Transverse colon (tissue), 3 donors: ENCODE results near the gene HSPA1A.

Experiments
- POLR2A ChIP-seq: fragments of 450-650 bp; IDR thresholded peaks from one replicate; pipeline ENCODE4 v1.6.1; 2016; ENCODE audit warnings: antibody characterized with exemption, mild to moderate bottlenecking, moderate library complexity
- TF ChIP-seq, protein P1 (sequence below), 5 experiments: fragments of 200-600 bp in 3 of 5; fragments of 450-650 bp in 2 of 5; sonication (generic) in 3 of 5; IDR thresholded peaks; 1 replicate in 2 of 5; 2 replicates in 3 of 5; pipeline ENCODE4 v1.5.1; 2016 to 2017; ENCODE audit warnings: antibody characterized with exemption in 5 of 5, inconsistent platforms in 3 of 5, mild to moderate bottlenecking in 2 of 5, moderate library complexity in 1 of 5

DNA sequence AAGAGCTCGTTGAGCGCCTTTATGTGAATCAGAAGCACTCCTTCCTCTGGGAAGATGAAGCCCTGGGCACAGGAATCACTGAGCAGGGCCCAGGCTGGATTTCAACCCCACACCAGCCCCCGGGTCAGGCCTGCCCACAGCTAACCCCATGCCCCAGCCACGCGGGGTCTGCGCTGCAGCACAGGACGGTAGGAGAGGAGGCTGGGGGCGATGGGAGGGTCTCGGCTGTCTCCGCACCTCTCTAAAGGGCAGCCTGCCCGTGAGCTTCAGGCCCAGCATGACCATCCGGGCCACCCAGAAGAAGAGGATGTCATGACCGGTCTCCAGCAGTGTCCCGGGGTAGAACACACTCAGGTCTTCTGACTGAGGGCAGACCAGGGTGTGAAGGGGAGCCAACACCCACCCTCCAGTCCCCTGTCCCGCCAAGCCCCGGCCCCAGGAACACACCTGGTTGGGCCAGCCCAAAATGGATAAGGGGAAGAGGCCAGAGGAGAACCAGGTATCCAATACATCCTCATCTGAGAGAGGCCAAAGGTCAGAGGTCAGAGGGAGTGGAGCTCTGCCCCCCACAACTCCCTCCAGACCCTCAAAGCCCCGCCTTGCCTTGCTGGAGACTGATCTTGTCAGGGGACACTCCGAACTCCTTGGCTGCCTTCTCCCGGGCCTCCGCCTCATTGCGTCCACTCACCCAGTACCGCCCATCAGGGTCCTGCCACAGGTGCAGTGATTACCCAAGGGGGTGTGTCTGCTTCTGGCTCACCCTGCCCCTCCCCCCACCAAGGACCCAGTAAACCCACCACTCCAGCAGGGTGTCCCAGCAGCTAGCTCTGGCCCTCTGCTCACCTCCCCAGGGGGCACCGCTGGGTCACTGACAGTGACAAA is 33.9 kb upstream of the HSPA1A start:
- TF ChIP-seq, protein P1, sequence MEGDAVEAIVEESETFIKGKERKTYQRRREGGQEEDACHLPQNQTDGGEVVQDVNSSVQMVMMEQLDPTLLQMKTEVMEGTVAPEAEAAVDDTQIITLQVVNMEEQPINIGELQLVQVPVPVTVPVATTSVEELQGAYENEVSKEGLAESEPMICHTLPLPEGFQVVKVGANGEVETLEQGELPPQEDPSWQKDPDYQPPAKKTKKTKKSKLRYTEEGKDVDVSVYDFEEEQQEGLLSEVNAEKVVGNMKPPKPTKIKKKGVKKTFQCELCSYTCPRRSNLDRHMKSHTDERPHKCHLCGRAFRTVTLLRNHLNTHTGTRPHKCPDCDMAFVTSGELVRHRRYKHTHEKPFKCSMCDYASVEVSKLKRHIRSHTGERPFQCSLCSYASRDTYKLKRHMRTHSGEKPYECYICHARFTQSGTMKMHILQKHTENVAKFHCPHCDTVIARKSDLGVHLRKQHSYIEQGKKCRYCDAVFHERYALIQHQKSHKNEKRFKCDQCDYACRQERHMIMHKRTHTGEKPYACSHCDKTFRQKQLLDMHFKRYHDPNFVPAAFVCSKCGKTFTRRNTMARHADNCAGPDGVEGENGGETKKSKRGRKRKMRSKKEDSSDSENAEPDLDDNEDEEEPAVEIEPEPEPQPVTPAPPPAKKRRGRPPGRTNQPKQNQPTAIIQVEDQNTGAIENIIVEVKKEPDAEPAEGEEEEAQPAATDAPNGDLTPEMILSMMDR (IDR thresholded peaks at IDR 0.05): no peak
- no peak for TF ChIP-seq POLR2A
